Mononuclear cell (primary cell): ENCODE measurements around the gene LRMDA. TPM values are rescaled to one million over a fixed set of nuclear protein-coding genes. Genes with fewer than 3 reads are reported as not detected.
"Not testable (repeated sequence)": the region's sequence is repeated elsewhere in the genome, so short reads cannot be mapped to it uniquely, and the experiment has no call there.

Experiments used
- H3K27me3 ChIP-seq: 2 replicates; pipeline ENCODE4 v1.6.0; 2011; ENCODE audit warnings: low read length, control low read depth; ENCODE audit not compliant: insufficient read depth
- H3K4me1 ChIP-seq: 2 replicates; pipeline ENCODE4 v1.5.1; 2011; ENCODE audit warnings: mild to moderate bottlenecking, low read length, control low read depth; ENCODE audit not compliant: insufficient read depth
- H3K4me3 ChIP-seq: 2 replicates; pipeline ENCODE4 v1.5.1; 2011; ENCODE audit warnings: mild to moderate bottlenecking, low read length, moderate library complexity
- H3K9me3 ChIP-seq: 2 replicates; pipeline ENCODE4 v1.5.1; 2011; ENCODE audit warnings: low read depth, mild to moderate bottlenecking, control low read depth, low read length
- total RNA-seq: library from RNA; depleted of rRNA; stranded (reverse); fragments of >200 nt; gene quantifications from one replicate; pipeline ENCODE4 v1.2.3, GENCODE V29; 2012

Gene LRMDA
- total RNA-seq, 1 donor, result 7.6 TPM

GRCh38 chr10:75588031-75588430, 156.6 kb downstream of the LRMDA start:
- Histone ChIP-seq H3K9me3 (no peaks in the 10 kb centered on the region), H3K4me3 (no peak overlapping the region), H3K4me1 (no peaks in the 10 kb centered on the region), H3K27me3 (no peaks in the 10 kb centered on the region)

GRCh38 chr10:75589895-75590654, 158.7 kb downstream of the LRMDA start:
- Histone ChIP-seq H3K4me3 (no peak overlapping the region), H3K9me3 (no peaks in the 10 kb centered on the region), H3K27me3 (no peaks in the 10 kb centered on the region), H3K4me1 (no peaks in the 10 kb centered on the region)

- no peaks in the 10 kb centered on the region for H3K9me3 ChIP-seq
- no peaks in the 10 kb centered on the region for H3K27me3 ChIP-seq
- H3K4me3 ChIP-seq, result no peak overlapping the region
- H3K4me1 ChIP-seq, result no peaks in the 10 kb centered on the region
These were observed 160.8 kb downstream of the LRMDA start for GRCh38 chr10:75592151-75592787.

DNA sequence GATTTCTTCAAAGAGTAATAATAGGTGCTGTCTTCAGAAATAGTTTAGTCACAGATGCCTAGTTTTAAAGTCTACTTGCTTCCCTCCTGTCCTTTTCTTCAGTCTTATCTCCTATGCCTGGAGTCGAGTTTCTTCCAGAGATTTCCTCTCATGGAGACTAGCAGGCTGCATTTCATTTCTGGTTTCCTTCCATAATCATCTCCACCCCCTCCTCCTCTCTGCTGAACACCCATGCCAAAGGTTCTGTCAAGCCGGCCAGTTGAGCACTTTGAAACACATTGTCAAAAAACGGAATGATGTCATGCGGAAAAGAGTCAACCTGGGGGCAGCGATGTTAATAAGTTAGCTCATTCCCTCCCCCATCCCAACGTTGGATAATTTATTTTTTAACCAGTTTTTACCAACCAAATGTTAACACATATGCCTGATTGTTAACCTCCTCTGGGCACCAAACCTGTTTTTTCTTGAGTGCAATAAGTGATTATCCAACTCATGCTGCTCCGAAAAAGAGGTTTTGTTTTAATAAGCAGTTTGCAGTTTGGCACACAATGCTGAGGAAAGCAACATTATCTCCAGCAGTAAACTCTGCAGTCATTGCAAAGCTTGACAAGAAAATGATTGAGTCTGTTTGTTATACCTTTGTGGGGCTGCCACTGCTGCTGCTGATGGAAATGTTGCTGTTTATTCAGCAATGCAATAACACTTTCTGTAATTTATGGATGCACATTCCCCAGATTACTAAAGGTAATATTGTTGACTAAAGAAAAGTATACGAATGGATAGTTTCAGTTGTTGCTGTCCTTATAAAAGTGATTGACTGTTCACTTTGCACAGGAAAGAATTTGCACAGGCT, 161.6 kb downstream of the LRMDA start:
- Histone ChIP-seq H3K4me1 (no peaks in the 10 kb centered on the region), H3K27me3 (no peaks in the 10 kb centered on the region), H3K9me3 (no peaks in the 10 kb centered on the region), H3K4me3 (no peak overlapping the region)

DNA sequence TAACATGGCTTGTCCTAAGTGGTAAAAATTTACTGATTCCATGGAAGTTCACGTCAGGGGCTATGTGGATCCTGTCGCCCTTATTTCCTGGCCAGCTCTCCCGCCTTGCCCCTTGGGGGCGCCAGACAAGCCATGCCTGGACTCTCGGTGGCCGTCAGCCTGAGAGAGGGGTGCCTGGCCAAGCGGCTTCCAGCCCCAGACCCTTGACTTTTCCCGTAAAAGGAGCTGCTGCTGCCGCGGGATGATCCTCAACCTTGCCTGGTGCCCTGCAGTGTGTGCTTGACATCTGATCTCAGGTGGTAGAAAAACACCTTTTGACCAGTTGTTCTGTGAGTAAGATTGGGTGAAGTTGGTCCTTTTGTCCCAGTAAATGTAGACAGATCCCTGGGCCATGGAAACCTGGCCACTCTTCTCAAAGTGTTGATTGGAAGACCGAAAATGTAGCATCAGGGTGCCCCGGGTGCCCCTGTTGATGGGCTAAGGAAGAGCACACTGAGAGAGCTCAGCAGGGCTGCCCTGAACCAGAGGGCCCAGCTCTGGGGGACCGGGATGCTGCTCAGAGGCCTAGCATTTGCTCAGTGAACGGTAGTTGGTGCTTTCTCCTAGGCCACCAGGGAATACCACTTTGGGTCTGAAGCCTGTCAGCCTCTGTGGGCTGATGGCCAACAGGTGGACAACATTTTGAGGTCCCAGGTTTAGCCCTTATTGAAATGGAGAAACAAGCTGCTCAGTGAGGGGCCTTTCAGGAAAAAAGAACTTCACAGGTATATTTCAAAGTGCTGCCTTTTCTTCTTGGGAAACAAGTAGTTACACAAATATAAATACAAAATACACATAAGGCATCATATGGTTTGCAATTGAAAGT, 162.5 kb downstream of the LRMDA start:
- Histone ChIP-seq H3K9me3 (no peaks in the 10 kb centered on the region), H3K27me3 (no peaks in the 10 kb centered on the region), H3K4me1 (no peaks in the 10 kb centered on the region), H3K4me3 (no peak overlapping the region)

DNA sequence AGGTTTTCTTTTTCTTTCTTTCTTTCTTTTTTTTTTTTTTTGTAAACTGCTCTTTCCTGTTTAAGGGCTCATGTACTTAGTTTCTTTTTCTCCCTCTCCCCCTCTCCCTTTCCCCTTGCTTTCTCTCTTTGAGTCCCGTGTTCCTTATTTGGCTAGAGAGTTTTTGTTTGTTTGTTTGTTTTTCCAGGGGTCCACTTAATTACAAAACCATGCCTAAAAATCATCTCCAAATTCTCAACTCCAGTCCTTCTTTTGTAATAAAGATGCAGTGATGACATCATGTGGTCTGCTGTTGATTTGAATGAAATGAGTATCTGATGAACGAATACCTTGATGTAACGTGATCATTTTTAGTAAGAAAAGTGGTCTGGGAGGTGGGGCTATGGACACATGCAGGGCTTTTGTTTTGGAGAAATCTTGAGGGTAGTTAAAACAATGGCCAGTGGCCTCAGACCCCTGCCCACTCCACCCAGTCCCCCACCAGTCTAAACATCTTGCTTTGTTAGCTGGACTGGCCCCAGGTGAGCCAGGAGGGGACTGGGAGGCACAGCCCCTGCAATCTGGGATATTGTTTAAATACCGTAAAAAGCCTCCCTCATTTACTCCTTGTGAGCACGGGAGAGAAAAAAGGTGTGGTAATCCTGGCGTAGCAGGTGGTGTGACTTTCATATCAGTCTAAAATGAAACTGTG, 165.7 kb downstream of the LRMDA start:
- Histone ChIP-seq H3K4me3 (no peak overlapping the region), H3K4me1 (no peaks in the 10 kb centered on the region), H3K9me3 (no peaks in the 10 kb centered on the region), H3K27me3 (no peaks in the 10 kb centered on the region)

DNA sequence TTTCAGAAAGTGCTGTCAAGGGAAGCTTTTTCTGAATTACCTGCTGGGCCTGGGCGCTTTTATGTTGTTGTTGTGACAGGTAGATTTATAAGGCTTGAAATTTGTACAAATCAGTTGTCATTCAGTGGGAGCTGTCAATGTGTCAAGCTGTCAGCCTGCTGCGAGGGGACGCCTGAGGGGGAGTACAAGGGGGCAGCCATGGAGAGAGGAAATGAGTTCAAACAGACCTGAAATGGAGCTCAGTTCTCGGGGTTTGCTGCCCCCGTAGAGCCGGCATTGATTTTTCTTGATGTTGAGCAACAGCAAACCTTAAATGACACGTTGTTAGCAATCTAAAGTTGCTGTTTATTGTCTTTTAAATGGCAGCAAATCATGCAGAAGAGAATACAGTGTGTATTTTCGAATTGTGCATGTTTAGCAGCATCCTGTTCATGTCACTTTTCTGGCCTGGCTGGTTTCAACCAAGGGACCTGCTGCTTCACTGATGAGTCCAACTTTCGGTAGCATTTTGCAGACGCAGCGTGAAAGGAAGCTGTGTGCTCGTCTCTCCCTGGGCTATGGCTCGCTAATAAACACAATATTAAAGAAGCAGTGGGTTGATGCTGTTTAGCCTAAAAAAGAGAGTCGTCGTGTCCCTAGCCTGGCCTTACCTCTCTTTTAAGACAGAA, 166.5 kb downstream of the LRMDA start:
- no peaks in the 10 kb centered on the region for H3K4me1 ChIP-seq
- H3K27me3 ChIP-seq, result no peaks in the 10 kb centered on the region
- H3K9me3 ChIP-seq, result no peaks in the 10 kb centered on the region
- no peak overlapping the region for H3K4me3 ChIP-seq

GRCh38 chr10:75598998-75599397, 167.6 kb downstream of the LRMDA start:
- H3K9me3 ChIP-seq, result no peaks in the 10 kb centered on the region
- H3K27me3 ChIP-seq, result no peaks in the 10 kb centered on the region
- no peaks in the 10 kb centered on the region for H3K4me1 ChIP-seq
- no peak overlapping the region for H3K4me3 ChIP-seq

DNA sequence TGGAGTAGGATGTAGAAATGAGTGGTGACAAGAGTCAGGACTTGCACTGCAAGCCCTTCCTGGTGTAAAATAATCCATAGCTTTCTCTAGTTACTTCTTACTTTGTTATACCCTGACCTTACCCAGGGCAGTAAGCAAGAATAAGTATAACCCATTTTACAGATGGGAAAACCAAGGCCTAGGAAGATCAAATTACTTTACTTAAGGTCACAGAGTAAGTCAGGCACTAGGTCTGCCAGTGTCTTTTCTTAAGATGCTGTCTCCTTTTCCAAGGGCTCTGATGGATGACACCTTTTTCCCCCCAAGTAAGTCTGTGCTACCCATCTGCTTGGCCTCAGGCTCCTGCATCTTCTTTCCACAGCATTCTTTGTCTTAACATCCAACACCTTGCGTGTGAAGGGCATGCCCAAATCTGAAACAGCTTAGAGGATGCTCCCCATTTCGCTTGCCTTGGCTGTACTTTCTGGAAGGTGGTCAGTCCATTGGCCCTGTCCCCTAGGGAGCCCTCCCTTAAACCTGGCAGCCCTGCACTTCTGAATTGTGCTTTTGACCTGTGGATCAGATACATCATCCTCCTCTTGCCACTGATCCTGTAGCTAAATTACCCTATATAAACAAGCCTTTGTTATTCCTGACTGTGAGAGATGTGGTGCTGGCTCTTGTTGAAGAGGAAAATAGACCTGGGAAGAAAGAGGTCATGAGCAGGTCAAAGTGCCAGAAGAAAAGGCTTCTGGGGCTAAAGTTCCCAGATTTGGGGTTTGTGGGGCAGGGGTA, 168.6 kb downstream of the LRMDA start:
- Histone ChIP-seq H3K27me3 (no peaks in the 10 kb centered on the region), H3K4me3 (no peak overlapping the region), H3K4me1 (no peaks in the 10 kb centered on the region), H3K9me3 (no peaks in the 10 kb centered on the region)

GRCh38 chr10:75600833-75601232, 169.4 kb downstream of the LRMDA start:
- Histone ChIP-seq H3K4me1 (no peaks in the 10 kb centered on the region), H3K9me3 (no peaks in the 10 kb centered on the region), H3K27me3 (no peaks in the 10 kb centered on the region), H3K4me3 (no peak overlapping the region)

DNA sequence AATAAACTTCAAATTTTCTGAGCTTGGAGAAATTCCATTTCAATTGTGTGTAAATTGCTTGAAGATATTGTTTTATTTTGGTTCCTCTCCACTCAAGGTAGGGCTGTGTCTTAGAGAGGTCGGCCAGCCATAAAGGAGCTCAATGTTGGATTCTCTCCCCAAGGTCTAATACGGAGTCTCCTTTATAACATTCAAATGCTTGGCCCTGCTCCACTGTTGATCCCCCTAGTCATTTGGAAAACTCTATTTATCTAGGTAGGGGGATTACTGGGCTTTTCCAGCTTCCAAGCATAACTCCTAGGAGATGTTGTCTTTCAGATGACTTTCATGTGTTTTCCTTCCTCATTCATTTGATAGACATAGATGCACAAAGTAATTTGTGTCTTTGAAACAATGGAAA, 170.9 kb downstream of the LRMDA start:
- H3K9me3 ChIP-seq, result no peaks in the 10 kb centered on the region
- no peak overlapping the region for H3K4me3 ChIP-seq
- H3K27me3 ChIP-seq, result no peaks in the 10 kb centered on the region
- H3K4me1 ChIP-seq, result no peaks in the 10 kb centered on the region

DNA sequence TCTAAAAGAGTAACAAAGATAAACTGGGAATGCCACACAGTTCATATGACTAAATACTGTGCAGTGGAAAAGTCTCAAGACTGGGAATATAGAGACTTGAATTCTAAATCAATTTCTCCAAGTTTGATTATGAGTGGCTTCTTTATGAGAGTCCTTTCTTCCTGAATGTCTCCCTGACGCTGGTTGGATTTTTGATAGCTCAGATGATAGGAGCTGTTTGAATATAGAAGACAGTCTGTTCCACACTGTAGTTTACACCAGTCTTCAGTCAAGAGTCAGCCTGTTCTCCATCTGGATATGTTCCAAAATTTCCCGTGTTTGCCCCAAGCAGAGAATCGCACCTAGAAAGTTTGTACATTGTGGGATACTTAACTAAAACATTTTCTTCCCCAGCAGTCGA, 173.7 kb downstream of the LRMDA start:
- H3K4me3 ChIP-seq, result no peak overlapping the region
- no peaks in the 10 kb centered on the region for H3K9me3 ChIP-seq
- H3K27me3 ChIP-seq, result no peaks in the 10 kb centered on the region
- H3K4me1 ChIP-seq, result peaks cover under 1% of the 10 kb centered on the region

DNA sequence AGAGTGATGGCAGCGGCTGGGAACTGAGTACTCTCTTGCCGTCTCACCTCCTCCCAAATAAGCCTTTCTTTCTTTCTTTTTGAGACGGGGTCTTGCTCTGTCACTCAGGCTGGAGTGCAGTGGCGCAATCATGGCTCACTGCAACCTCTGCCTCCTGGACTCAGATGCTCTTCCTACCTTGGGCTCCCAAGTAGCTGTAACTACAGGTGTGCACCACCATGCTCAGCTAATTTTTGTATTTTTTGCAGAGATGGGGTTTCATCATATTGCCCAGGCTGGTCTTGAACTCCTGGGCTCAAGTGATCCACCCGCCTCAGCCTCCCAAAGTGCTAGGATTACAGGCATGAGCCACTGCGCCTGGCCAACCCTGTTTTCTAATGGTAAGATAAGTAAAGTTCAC, 174.4 kb downstream of the LRMDA start:
- H3K27me3 ChIP-seq, H3K9me3 ChIP-seq, H3K4me3 ChIP-seq, H3K4me1 ChIP-seq: not testable (repeated sequence)
